GM10266 (cell line): Measurements from ENCODE around the gene RNPEP.

Experiments
- DNase-seq: peaks from one replicate; pipeline ENCODE4 v3.0.0; 2012; ENCODE audit errors: extremely low spot score
- TF ChIP-seq, protein P1 (sequence below): IDR thresholded peaks from 2 replicates; pipeline ENCODE4 v1.5.1; 2012; ENCODE audit warnings: mild to moderate bottlenecking, low read depth; ENCODE audit not compliant: control insufficient read depth, insufficient read depth; ENCODE audit errors: missing control alignments

RNPEP gene

DNA sequence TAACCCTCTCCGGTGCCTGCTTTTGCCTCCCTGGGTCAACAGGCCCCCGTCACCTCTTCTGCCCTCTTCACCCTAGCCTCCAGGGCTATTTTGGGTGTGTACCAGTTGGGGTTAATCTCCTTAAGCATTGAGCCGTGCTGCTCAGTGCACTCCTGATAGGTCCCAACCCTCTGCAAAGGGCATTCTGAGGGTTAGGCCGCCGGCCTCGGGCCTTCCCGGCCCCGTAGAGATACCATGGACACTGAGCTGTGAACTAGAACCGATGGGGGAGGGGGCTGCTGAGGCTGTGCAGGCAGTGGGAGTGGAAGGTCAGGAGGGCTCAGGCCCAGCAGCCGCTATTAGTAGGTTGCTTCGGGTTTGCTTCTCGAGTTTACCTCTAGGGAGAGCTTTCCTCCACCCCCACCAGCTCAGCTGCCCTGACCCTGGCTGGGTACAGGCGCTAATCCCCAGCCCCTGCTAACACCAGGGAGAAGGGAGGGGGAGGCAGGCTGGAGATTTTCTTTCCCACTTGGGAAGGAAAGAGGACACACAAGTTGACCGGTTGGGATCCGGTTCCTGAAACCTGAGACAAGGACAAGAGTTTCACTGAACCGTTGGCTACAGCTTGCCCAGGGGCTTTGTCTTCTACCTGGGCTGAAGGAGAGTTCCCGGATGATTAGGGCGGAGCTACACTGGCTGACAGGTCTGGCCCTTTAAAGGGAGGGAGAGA, 40.9 kb upstream of the RNPEP start:
- TF ChIP-seq, protein P1, sequence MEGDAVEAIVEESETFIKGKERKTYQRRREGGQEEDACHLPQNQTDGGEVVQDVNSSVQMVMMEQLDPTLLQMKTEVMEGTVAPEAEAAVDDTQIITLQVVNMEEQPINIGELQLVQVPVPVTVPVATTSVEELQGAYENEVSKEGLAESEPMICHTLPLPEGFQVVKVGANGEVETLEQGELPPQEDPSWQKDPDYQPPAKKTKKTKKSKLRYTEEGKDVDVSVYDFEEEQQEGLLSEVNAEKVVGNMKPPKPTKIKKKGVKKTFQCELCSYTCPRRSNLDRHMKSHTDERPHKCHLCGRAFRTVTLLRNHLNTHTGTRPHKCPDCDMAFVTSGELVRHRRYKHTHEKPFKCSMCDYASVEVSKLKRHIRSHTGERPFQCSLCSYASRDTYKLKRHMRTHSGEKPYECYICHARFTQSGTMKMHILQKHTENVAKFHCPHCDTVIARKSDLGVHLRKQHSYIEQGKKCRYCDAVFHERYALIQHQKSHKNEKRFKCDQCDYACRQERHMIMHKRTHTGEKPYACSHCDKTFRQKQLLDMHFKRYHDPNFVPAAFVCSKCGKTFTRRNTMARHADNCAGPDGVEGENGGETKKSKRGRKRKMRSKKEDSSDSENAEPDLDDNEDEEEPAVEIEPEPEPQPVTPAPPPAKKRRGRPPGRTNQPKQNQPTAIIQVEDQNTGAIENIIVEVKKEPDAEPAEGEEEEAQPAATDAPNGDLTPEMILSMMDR: no peak
- no peak for DNase-seq

- DNase-seq: no peak
- TF ChIP-seq, protein P1: no peak
These were observed 40.3 kb upstream of the RNPEP start for GRCh38 chr1:201942129-201942495.

DNA sequence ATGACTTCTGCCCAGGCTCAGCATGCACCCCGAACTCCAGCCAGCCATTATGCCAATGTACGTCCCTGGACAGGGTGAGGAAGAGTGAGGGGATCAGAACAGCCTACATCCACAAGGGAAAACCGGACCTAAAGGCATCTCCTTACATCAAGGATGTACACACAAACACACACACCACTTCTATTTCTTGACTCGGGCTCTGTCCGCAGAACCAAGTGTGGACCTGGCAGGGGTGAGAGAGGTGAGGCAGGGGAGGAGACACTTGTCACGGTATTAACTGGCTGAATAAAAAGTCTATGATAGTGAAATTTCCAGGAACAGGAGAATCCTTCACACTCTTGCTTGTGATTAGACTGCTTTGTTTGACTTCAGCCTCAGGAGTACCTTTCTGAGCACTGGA, 38.4 kb upstream of the RNPEP start:
- no peak for DNase-seq
- TF ChIP-seq, protein P1: no peak

DNA sequence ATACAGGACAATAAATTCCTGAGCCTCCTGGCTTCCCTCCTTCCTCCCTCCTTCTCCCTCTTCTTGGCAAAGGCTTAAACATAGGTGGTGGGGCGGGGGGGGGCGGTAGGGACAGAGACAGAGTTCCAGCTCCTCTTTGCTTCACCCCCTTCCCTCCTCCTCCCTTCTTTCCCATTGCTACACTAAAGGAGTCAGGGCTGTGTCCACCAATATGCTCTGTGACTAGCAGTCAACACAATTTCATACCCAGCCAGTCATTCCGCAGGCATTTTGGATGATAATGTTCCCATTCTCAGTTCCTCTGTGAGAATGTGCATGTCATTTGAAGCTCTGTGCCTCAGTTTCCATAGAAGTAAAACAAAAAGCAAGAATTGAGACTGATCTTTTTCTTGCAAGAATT, 37.8 kb upstream of the RNPEP start:
- TF ChIP-seq, protein P1: no peak

GRCh38 chr1:201945157-201945556, 37.3 kb upstream of the RNPEP start:
- DNase-seq: no peak
- TF ChIP-seq, protein P1: no peak

More for the DNA sequence above, 37.8 kb upstream of the RNPEP start:
- no peak for DNase-seq

- no peak for DNase-seq
- TF ChIP-seq, protein P1: no peak
These were observed 36.6 kb upstream of the RNPEP start for GRCh38 chr1:201945863-201946223.

GRCh38 chr1:201946224-201946908, 36.1 kb upstream of the RNPEP start, which contains the start of gene LMOD1:
Gene LMOD1, minus strand, starts transcription at chr1:201946548. Its CDS starts 208 bp downstream, at chr1:201946340.
- TF ChIP-seq, protein P1: no peak
- no peak for DNase-seq
